GM12878 (cell line): Measurements from ENCODE around the gene IFNGR2. TPM values are rescaled to one million over a fixed set of nuclear protein-coding genes. Genes with fewer than 3 reads are reported as not detected.

Experiments used
- BHLHE40 ChIP-seq, 2 experiments: fragments of 450-650 bp in 1 of 2; IDR thresholded peaks; 2 replicates each; pipeline ENCODE4 v1.6.1; 2011 to 2017; ENCODE audit warnings: low read depth in 2 of 2, borderline replicate concordance in 1 of 2, improper control_type of control experiment in 1 of 2, low read length in 1 of 2, mild to moderate bottlenecking in 1 of 2
- CBX3 ChIP-seq: fragments of 200-600 bp; sonication (generic); IDR thresholded peaks from 2 replicates; pipeline ENCODE4 v1.6.1; 2016; ENCODE audit warnings: low read depth, borderline replicate concordance
- DPF2 ChIP-seq: fragments of 450-650 bp; IDR thresholded peaks from 2 replicates; pipeline ENCODE4 v1.6.1; 2017; ENCODE audit warnings: mild to moderate bottlenecking
- KLF5 ChIP-seq: fragments of 450-650 bp; IDR thresholded peaks from 2 replicates; pipeline ENCODE4 v1.6.1; 2014; ENCODE audit warnings: mild to moderate bottlenecking; ENCODE audit not compliant: partially characterized antibody
- MTA2 ChIP-seq: fragments of 450-650 bp; IDR thresholded peaks from 2 replicates; pipeline ENCODE4 v1.6.1; 2016; ENCODE audit warnings: low read depth, mild to moderate bottlenecking, moderate library complexity
- MXI1 ChIP-seq: fragments of 150-350 bp; IDR thresholded peaks from 2 replicates; pipeline ENCODE4 v1.6.1; 2011; ENCODE audit warnings: low read depth, mild to moderate bottlenecking, inconsistent platforms, low read length, improper control_type of control experiment
- NFYA ChIP-seq: IDR thresholded peaks from 2 replicates; pipeline ENCODE4 v1.6.1; 2011; ENCODE audit warnings: low read depth, mild to moderate bottlenecking, low read length, improper control_type of control experiment, borderline replicate concordance
- PAX8 ChIP-seq: fragments of 450-650 bp; IDR thresholded peaks from 2 replicates; pipeline ENCODE4 v1.6.1; 2017; ENCODE audit warnings: mild to moderate bottlenecking, moderate library complexity
- PML ChIP-seq: IDR thresholded peaks from 2 replicates; pipeline ENCODE4 v1.6.1; 2012; ENCODE audit warnings: low read length, inconsistent platforms
- RB1 ChIP-seq: fragments of 450-650 bp; formaldehyde crosslinking; IDR thresholded peaks from 2 replicates; pipeline ENCODE4 v1.6.1; 2017; ENCODE audit warnings: mild to moderate bottlenecking, borderline replicate concordance
- SIN3A ChIP-seq: IDR thresholded peaks from 2 replicates; pipeline ENCODE4 v1.6.1; 2012; ENCODE audit warnings: low read depth, low read length, improper control_type of control experiment
- YBX1 ChIP-seq: fragments of 450-650 bp; IDR thresholded peaks from 2 replicates; pipeline ENCODE4 v1.6.1; 2016; ENCODE audit warnings: antibody characterized with exemption
- ZNF384 ChIP-seq: IDR thresholded peaks from 2 replicates; pipeline ENCODE4 v1.6.1; 2012; ENCODE audit warnings: low read depth, mild to moderate bottlenecking, low read length, improper control_type of control experiment, borderline replicate concordance
- polyA plus RNA-seq, 11 experiments: library from polyadenylated mRNA; depleted of rRNA in 4 of 11; unstranded in 6 of 11; stranded (reverse) in 5 of 11; fragments of >200 nt; fragmentation: Nextera tagmentation in 4 of 11; fragmentation: Illumina TruSeq in 1 of 11; extraction: Ambion mirVana in 4 of 11; extraction: Trizol in 1 of 11; gene quantifications; 1 replicate in 1 of 11; 2 replicates in 10 of 11; pipeline versions ENCODE4 v1.2.1 to v1.2.3, GENCODE V29; 2011 to 2016; ENCODE audit warnings: inconsistent platforms in 2 of 11, missing spikeins in 2 of 11, low read depth in 1 of 11
- total RNA-seq, 4 experiments: library from RNA; depleted of rRNA in 3 of 4; stranded (reverse); fragments of >200 nt in 3 of 4; fragmentation: Illumina TruSeq in 1 of 4; extraction: Trizol in 1 of 4; gene quantifications; 2 replicates each; pipeline versions ENCODE4 v1.2.1 to v1.2.3, GENCODE V29; 2013 to 2021
- TF ChIP-seq, protein P1 (sequence below): fragments of 150-350 bp; IDR thresholded peaks from 2 replicates; pipeline ENCODE4 v1.6.1; 2014; ENCODE audit warnings: mild to moderate bottlenecking, low read depth, low read length
- TF ChIP-seq, protein P2 (sequence below): IDR thresholded peaks from 2 replicates; pipeline ENCODE4 v1.6.1; 2012; ENCODE audit warnings: low read depth, low read length, improper control_type of control experiment
- TF ChIP-seq, protein P3 (sequence below): fragments of 450-650 bp; formaldehyde crosslinking; IDR thresholded peaks from 2 replicates; pipeline ENCODE4 v1.4.0; 2022; ENCODE audit warnings: mild to moderate bottlenecking, moderate library complexity
- TF ChIP-seq, protein P4 (sequence below): IDR thresholded peaks from 2 replicates; pipeline ENCODE4 v1.6.1; 2012; ENCODE audit warnings: low read depth, low read length, improper control_type of control experiment
- TF ChIP-seq, protein P5 (sequence below): fragments of 450-650 bp; IDR thresholded peaks from 2 replicates; pipeline ENCODE4 v1.6.1; 2017; ENCODE audit warnings: low read depth, mild to moderate bottlenecking, moderate library complexity
- TF ChIP-seq, protein P6 (sequence below): IDR thresholded peaks from 2 replicates; pipeline ENCODE4 v1.6.1; 2011; ENCODE audit warnings: mild to moderate bottlenecking, low read depth, low read length, moderate library complexity; ENCODE audit not compliant: insufficient replicate concordance

The IFNGR2 gene
- total and polyA plus RNA-seq, 10 of the 15 experiments (the other 5 are each of a cell fraction or from before 2014, with no cell fraction given), result 23.6 to 98.8 (median 77.0) TPM

DNA sequence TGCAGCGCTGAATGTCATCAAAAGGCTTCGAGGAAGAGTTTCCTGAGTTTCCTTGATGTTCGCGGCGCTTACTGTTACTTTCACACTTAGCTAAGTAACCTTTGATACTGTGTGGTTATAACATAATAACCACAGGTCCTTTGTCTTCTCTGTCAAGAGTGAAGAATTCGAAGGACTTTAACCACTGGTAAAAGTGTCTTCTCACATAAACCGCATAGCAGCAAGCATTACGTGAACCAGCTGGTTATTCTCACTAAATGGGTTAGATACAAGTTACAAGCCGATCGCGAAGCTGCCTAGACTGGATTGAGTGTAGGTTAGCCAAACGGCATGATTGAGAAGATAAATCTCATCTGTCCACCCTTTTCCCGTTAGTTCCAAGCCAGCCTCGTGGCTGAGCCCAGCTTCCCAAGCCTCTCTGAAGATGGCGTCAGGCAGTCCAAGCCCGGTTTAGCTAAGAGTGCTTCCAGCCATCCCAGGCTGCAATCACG is 18.3 kb upstream of the IFNGR2 start (continued):
- TF ChIP-seq, protein P1, sequence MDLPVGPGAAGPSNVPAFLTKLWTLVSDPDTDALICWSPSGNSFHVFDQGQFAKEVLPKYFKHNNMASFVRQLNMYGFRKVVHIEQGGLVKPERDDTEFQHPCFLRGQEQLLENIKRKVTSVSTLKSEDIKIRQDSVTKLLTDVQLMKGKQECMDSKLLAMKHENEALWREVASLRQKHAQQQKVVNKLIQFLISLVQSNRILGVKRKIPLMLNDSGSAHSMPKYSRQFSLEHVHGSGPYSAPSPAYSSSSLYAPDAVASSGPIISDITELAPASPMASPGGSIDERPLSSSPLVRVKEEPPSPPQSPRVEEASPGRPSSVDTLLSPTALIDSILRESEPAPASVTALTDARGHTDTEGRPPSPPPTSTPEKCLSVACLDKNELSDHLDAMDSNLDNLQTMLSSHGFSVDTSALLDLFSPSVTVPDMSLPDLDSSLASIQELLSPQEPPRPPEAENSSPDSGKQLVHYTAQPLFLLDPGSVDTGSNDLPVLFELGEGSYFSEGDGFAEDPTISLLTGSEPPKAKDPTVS, result no peak
- TF ChIP-seq, protein P2, sequence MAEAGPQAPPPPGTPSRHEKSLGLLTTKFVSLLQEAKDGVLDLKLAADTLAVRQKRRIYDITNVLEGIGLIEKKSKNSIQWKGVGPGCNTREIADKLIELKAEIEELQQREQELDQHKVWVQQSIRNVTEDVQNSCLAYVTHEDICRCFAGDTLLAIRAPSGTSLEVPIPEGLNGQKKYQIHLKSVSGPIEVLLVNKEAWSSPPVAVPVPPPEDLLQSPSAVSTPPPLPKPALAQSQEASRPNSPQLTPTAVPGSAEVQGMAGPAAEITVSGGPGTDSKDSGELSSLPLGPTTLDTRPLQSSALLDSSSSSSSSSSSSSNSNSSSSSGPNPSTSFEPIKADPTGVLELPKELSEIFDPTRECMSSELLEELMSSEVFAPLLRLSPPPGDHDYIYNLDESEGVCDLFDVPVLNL, result no peak
- peak; percentile 81 to 88 for TF ChIP-seq BHLHE40 (IDR thresholded peaks at IDR 0.05; ENCODE audit: borderline replicate concordance in 1 of 2, low read depth in 2 of 2, low read length in 1 of 2)
- no peak for TF ChIP-seq RB1
- TF ChIP-seq, protein P3, sequence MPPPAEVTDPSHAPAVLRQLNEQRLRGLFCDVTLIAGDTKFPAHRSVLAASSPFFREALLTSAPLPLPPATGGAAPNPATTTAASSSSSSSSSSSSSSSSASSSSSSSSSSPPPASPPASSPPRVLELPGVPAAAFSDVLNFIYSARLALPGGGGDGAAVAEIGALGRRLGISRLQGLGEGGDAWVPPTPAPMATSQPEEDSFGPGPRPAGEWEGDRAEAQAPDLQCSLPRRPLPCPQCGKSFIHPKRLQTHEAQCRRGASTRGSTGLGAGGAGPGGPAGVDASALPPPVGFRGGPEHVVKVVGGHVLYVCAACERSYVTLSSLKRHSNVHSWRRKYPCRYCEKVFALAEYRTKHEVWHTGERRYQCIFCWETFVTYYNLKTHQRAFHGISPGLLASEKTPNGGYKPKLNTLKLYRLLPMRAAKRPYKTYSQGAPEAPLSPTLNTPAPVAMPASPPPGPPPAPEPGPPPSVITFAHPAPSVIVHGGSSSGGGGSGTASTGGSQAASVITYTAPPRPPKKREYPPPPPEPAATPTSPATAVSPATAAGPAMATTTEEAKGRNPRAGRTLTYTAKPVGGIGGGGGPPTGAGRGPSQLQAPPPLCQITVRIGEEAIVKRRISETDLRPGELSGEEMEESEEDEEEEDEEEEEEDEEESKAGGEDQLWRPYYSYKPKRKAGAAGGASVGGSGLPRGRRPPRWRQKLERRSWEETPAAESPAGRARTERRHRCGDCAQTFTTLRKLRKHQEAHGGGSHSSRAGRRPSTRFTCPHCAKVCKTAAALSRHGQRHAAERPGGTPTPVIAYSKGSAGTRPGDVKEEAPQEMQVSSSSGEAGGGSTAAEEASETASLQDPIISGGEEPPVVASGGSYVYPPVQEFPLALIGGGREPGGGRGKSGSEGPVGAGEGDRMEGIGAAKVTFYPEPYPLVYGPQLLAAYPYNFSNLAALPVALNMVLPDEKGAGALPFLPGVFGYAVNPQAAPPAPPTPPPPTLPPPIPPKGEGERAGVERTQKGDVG (CRISPR knock-in tag), result no peak
- peak; percentile 93 for TF ChIP-seq DPF2
- TF ChIP-seq, protein P4, sequence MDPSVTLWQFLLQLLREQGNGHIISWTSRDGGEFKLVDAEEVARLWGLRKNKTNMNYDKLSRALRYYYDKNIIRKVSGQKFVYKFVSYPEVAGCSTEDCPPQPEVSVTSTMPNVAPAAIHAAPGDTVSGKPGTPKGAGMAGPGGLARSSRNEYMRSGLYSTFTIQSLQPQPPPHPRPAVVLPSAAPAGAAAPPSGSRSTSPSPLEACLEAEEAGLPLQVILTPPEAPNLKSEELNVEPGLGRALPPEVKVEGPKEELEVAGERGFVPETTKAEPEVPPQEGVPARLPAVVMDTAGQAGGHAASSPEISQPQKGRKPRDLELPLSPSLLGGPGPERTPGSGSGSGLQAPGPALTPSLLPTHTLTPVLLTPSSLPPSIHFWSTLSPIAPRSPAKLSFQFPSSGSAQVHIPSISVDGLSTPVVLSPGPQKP, result no peak
- peak; percentile 96 for TF ChIP-seq MTA2
- TF ChIP-seq, protein P5, sequence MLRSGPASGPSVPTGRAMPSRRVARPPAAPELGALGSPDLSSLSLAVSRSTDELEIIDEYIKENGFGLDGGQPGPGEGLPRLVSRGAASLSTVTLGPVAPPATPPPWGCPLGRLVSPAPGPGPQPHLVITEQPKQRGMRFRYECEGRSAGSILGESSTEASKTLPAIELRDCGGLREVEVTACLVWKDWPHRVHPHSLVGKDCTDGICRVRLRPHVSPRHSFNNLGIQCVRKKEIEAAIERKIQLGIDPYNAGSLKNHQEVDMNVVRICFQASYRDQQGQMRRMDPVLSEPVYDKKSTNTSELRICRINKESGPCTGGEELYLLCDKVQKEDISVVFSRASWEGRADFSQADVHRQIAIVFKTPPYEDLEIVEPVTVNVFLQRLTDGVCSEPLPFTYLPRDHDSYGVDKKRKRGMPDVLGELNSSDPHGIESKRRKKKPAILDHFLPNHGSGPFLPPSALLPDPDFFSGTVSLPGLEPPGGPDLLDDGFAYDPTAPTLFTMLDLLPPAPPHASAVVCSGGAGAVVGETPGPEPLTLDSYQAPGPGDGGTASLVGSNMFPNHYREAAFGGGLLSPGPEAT, result peak; percentile 92
- no peak for TF ChIP-seq SIN3A
- TF ChIP-seq NFYA, result no peak
- TF ChIP-seq PAX8, result no peak
- TF ChIP-seq, protein P6, sequence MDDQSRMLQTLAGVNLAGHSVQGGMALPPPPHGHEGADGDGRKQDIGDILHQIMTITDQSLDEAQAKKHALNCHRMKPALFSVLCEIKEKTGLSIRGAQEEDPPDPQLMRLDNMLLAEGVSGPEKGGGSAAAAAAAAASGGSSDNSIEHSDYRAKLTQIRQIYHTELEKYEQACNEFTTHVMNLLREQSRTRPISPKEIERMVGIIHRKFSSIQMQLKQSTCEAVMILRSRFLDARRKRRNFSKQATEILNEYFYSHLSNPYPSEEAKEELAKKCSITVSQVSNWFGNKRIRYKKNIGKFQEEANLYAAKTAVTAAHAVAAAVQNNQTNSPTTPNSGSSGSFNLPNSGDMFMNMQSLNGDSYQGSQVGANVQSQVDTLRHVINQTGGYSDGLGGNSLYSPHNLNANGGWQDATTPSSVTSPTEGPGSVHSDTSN, result peak; percentile 59
- TF ChIP-seq ZNF384, result no peak; the same call in 1 of the 2 replicates
- no peak for TF ChIP-seq YBX1
- no peak for TF ChIP-seq MXI1
- no peak for TF ChIP-seq CBX3
- no peak for TF ChIP-seq PML
- no peak for TF ChIP-seq KLF5
